HG02943 (cell line): ENCODE results near the gene RMC1.

Experiments used
- ATAC-seq: cut with Tn5 transposase; IDR thresholded peaks from one replicate; pipeline ENCODE4 v1.9.1; 2021; ENCODE audit warnings: mild to moderate bottlenecking, low read depth, moderate library complexity; ENCODE audit not compliant: unreplicated experiment

The RMC1 gene

DNA sequence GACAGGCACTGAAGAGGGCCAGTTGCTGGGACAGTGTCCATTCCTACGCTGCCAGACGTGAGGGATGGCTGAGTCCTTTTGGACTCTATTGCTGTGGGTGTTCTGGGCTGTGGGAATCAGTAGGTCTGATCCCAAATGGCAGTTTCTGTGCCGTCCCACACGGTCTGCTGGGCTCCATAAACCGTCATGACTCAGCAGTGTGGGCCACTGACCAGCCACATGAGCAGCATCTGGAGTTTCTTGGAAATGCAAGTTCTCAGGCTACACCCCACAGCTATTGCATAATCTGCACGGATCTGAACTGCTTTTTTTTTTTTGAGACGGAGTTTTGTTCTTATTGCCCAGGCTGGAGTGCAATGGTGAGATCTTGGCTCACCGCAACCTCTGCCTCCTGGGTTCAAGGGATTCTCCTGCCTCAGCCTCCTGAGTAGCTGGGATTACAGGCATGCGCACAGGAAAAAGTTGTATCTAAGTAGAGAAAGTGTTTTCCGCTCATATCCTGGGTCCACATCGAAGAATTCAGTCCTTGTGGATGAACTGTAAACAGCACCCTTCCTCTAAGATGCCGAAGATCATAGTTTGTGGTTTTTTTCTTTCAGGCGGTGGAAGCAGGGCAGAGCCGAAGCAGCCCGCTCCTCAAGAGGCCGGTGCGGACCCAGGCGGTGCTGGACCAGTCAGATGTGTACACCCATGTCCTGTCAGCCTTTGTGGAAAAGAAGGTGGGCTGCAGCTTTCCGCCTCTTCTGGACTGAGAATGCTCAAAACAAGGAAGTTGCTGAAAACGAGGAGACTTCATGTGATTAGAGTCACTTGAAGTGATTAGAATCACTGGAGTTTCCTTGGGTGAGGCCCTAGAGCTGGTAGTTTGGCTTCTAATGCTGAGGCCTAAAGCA, 25.5 kb downstream of the RMC1 start:
- no peak for ATAC-seq

DNA sequence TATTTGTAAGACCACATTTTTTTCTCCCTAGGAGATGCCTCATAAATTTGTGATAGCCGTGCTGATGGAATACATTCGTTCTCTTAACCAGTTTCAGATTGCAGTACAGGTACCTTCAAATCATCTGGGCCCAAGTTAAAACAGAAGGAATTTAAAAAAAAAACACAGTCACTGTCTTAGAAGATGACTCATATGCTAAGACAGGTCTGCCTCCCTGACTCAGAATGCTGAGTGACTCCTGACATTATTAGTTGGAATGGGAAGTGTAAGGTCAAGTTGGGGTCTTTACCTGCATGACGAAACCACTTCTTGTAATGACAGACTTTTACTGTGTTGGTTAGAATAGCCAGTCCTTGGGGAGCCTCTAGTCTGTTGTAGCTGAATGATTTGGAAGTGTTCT, 26.3 kb downstream of the RMC1 start:
- no peak for ATAC-seq

DNA sequence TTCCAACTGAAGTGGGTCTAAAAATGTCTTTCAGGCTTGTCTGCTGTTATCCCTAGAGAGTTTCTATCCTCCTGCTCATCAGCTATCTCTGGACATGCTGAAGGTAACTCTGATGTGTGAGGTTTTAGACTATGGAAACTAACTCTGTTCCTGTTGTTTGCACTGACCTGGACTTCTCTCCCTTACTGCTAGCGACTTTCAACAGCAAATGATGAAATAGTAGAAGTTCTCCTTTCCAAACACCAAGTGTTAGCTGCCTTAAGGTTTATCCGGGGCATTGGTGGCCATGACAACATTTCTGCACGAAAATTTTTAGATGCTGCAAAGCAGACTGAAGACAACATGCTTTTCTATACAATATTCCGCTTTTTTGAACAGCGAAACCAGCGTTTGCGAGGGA, 26.9 kb downstream of the RMC1 start:
- ATAC-seq = no peak

DNA sequence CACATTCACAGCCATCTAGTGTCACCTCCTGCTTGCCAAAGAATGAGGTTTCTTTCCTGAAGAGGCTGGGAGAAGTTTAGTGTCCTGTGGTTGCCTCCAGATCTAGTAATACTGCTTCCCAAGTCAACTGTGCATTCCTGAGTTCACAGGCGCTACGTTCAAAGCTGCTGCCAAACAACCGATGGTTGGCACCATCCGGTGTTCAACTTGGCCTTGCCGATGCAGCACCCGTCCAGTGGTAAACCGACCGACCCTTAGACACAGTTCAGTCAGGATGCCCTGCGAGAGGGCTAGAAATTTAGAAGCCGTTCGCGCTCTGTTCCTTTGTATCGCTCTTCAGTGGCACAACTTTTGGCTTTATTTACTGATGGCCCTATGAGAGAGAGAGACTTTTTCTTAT, 28.6 kb downstream of the RMC1 start:
- ATAC-seq = no peak

DNA sequence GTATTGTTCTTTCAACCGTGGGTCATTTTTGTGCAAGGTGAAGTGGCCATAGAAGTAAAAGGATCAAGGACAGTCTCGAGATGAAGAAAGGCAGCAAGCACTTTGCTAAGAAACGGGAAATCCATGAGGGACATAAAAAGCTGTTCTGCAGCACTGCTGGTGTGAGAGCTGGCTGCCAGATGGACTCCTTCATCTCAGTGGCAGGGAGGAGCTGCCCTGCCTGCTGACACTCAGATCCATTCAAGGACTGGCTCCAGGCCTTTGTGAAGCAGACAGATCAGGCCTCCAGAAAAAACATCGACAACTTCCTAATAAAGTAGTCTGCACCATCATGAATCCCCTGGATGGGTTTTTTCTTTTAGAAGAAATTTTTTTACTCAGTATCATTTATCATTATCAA, 29.5 kb downstream of the RMC1 start:
- ATAC-seq = no peak

DNA sequence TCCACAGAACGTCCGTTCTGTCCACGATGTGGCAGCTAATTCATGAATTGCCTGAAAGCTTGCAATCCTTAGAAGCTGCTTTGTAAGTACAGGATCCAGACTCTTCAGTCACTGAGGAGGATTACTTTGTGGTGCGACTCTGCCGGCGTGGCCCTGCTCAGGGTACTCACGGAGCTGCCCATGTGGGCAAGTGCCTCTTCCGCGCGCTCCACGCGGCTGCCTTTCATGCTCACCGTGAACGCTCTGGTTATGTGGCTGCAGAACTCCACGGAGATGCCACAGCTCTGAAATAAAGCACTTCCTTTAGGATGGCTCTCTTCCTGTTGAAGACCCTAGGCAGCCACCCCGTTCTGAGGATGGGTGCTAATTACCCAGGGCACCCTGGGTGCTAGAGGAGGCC, 31.0 kb downstream of the RMC1 start:
- ATAC-seq = no peak

DNA sequence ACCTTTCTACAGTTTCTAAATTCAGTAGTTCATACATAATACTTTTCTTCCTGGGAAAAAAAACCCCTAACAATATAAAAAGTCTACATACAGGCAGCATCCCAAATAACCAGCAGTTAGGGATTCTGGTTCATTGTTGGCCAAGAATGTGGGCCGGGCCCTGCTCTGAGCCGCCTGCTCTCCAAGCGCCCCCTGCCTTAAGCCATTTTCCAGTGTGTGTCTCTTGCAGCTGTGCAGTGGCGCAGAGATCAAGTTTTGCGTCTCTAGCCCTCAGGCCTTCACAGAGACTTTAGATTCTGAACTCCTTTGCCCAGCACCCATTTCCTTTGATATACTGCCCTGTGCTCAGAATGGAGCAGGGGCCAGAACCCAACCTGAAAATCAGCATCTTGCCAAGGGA, 32.9 kb downstream of the RMC1 start:
- no peak for ATAC-seq

DNA sequence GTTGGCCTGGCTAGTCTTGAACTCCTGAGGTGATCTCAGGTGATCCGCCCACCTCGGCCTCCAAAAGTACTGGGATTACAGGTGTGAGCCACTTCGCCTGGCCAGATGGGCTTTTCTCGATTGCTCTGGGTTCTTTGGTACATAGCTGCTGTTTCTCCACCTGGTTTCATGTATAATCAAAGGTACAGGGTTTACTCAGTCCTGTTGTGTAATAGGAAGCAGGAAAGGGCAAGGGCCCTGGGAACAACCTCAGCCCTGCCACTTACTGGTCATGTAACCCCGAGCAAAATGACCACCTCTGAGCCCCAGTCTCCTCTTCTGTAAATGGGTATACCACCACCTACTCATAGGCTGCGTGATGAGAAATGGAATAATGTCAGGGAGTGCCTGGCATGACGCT, 34.0 kb downstream of the RMC1 start:
- ATAC-seq = no peak

DNA sequence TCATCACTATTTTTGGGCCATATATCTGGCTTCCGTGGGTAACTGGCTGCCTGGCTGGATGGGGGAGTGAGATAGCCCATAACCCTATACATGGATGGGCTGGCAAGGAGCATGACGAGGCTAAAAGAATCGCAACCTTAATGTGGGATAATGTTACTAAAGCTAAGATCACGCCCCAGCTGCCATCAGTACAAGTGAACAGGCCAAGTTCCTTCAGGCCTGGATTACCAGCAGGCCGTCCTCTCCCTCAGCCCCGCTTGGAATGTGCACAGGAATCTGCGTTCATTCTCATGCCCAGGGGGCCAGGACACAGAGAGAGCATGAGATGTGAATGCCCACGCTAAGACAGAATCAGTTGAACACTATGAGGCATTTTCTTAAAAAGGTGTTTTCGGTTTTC, 34.7 kb downstream of the RMC1 start:
- no peak for ATAC-seq

DNA sequence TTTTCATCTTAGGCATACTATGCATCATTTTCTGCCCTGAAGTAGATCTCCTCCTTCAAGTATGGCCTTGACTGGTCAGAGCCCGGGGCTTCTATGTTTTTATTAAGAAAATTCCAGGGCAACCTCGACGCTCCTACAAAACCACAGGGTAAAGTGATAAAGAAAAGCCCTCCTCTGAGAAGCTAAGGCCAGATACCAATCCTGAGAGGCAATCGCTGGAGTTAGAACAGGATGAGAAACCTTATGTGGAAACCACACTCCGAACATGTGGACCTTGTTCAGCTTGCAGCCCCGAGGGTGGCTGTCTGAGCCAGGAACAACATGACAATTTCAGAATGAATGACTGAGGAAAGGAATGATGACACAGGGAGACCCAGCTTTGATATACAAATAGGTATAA, 35.6 kb downstream of the RMC1 start:
- ATAC-seq = no peak

DNA sequence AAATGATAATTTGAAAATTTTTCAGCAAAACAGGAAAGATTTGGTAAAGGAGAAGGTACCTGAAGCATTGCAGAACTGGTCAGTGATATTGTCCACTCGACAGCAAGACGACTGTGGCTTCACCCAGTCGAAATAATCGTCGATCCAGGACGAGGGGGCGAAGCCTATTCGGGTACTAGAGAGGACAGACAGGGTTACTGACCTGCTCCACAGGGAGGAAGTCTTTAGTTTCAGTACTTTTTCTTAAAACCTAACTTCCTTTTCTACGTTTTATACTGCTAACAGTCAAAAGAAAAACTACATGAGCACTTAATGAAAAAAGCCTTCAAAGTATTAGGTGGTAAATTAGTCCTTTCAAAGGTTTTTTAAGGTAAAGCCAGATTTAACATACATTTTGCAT, 36.0 kb downstream of the RMC1 start:
- ATAC-seq = no peak

DNA sequence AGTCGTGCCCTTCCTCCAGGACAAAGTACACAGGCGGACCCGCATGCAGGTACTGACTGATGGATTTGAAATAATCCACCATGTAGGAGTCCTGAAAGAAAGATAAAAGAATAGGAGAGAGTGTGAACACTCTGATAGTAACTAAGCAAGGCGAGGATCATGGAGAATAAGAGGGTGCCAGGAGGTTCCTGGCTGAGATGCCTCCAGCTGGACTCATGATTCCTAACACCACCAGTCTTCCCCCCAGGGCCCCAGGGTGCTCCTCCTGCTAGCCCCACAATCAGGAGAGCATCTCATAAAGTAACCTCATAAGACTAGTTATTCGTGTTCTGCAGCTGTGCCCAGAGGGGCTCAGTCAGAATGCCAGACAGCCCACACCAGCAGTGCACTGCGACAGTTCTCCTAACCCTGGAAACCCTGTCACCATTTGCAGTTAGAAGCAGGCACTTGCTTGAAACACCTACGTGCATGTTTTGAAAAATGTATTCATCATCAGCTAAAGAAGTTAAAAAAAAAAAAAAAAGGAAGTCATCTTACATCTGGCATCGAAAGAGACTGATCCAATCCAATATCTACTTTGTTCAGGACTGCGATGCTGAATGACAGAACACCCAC, 36.7 kb downstream of the RMC1 start:
- no peak for ATAC-seq

DNA sequence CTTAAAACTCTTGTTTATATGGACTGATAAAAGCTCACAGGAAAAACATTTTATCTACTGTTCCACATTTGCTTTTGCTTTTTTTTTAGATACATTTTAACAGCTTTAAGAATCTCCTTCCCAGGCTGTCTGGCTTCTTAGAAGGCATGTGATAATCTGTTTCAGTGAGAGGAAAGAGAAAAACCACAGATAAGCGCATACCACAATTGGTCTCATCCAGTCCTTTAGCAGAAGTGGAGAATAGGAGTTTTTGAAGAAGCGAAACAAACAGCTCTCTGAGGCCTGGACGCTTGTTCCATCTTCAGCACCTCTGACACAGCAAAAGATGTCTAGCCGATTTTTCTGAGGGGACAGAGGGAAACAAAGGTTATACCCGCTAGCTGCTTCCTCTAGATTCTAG, 37.6 kb downstream of the RMC1 start:
- ATAC-seq = no peak

DNA sequence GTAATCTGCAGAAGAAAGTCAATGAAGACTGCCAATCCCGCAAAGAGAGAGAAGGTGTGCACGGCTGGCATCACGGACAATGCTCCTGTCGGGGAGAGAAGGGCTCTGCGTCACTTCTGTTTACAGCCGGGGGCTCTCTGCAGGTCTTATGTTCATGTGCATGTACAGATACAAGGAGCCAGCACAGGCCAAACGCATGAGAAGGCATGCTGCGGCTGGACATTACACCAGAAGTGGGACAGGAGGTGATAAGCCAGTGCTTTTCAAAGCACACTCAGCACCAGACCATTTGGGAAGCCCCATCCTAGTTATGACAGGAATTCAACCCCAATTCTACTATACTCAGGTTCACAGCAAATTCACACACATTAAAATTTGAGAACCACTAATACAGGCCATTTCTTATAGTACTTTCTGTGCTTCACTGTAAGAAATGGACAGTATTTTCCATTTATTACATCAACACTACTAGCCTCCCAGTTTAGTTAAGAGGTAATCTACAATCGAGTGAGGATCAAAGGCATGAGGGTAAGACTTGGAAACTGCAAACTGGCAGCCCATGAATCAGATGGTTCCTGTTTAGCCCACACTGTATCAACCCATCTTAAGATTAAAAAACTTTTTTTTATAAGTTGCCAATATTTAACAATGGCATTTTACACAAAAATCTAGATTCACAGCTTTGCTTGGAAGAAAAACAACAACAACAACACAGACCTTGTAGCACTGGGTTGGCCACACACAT, 38.2 kb downstream of the RMC1 start:
- no peak for ATAC-seq

DNA sequence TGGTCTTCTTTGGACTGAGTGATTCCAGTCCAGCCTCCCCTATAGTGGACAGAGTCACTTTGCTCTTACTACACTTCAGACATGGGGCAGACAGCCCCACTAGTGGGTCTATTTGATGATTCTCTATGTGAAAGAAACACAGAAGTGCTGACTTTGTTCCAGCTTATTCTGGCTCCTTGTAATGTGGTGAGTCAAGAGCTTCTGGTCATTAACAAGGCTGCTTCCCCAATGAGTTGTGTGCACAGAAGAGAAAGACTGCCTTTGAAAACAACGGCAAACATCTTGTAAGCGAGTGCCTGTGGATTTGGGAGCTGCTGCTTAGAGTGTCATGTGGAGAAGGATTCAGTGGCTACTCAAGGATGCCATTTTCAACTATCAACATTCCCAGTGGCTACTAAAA, 39.1 kb downstream of the RMC1 start:
- ATAC-seq = no peak

DNA sequence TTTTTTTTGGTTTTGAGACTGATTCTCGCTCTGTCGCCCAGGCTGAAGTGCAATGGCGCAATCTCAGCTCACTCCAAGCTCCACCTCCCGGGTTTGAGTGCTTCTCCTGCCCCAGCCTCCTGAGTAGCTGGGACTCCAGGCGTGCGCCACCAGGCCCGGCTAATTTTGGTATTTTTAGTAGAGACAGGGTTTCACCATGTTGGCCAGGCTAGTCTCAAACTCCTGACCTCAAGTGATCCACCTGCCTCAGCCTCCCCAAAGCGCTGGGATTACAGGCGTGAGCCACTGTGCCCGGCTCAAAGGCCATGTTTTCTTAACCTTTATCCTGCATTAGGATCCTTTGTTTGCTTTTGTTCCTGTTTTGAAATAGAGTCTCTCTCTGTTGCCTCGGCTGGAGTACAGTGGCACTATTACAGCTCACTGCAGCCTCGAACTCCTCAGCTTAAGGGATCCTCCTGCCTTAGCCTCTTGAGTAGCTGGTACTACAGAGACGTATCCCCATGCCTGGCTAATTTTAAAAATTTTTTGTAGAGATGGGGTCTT, 42.0 kb downstream of the RMC1 start:
- no peak for ATAC-seq

DNA sequence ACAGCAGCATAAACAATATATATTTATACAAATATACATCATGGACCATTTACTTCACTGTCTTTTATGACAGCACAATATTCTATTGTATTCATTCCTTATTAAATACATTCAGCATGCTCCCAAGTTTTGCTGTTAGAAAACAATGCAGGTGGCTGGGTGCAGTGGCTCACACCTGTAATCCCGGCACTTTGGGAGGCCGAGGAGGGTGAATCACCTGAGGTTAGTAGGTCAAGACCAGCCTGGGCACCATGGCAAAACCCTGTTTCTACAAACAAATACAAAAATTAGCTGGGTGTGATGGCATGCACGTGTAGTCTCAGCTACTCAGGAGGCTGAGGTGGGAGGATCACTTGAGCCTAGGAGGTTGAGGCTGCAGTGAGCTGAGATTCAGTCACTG, 44.0 kb downstream of the RMC1 start:
- no peak for ATAC-seq

DNA sequence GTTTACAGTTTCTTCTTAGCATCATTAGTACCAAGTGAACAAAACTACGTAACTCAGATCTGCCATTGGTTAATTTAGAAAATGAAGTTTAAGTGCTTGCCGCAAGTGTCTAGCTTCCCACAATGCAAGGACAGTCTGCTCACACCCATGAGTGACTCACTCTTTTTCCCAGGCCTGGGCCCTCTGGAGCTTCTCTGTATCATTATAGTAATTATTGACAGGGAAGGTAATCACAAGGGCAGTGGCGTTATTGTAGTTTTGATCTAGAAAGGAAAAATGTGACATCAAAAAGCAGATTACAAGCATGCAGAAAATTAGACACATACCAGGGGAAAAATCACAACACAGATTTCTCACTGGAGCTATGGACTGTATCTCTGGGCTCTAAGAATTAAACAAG, 44.5 kb downstream of the RMC1 start:
- no peak for ATAC-seq

DNA sequence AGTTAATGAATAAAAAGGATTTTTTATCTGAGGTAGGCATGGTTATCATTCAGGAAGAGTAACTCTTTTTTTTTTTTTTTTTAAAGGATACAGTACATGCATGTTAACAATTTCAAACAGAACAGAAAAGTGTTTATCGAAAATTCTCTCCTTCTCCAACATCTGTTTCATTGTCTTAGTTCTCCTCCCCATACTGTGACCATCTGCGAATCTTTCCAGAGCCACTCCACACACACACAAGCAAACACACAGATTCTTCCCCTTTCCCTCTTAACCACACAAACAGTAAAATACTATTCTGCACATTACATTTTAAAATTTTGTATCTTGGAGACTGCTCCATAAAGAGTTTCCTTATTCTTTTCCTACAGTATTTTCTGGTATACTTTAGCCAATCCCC, 45.0 kb downstream of the RMC1 start:
- no peak for ATAC-seq

DNA sequence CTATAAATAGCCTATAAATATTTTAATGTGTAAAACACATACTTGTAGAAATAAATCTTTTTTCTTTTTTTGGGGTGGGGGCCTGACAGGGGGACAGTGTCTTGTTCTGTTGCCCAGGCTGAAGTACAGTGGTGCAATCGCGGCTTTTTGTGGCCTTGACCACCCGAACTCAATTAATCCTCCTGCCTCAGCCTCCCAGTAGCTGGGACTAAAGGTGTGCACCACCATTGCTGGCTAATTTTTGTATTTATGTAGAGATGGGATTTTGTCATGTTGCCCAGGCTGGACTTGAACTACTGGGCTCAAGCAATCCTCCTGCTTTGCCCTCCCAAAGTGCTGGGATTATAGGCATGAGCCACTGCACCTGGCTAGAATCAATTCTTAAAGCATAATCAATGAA, 45.4 kb downstream of the RMC1 start:
- ATAC-seq = no peak

DNA sequence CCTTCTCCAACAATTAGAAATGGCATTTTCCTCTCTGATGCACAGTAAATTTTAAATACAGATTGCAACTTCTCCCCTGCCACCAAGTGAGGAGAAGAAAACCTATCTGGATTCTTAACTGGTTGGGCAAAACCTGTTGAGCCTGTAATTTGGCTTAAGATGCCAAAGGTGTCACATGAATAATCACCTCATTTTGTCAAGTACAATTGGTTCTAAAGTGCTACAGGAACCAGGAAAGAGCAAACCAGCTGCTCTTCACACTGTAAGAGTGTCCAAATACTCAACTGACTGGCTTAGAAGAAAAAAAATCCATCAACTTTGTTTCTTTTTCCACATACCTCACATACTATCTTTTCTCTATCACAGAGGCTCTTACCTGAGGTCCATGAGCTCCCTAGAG, 47.6 kb downstream of the RMC1 start:
- no peak for ATAC-seq
